DMS153 (cell line): Measurements from ENCODE around the gene ST6GALNAC3.

ENCODE experiments used
- DNase-seq: peaks from one replicate; lab custom pipeline; 2025; lab: John Stamatoyannopoulos, UW

Gene ST6GALNAC3

DNA sequence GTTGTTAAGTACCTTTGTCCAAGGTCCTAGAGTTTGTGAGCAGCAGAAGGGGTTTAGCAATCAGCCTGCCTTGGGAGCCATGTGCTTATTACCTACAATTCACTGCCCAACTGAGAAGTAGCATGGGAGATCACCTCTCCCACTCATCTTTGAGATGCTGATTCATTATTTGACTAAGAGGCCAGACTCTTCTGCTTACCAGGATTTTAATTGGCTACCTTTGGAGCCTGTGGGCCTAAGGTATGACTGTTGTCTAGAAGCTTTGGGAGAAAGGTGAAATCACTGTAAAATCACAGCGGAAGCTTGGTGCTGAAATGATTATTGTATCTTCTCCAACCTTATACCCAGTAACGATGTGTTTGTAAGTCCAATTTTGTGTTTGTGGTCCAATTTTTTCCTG is 213.4 kb downstream of the ST6GALNAC3 start:
- DNase-seq = no peak

- no peak for DNase-seq
These were observed 214.4 kb downstream of the ST6GALNAC3 start for GRCh38 chr1:76288758-76289483.

DNA sequence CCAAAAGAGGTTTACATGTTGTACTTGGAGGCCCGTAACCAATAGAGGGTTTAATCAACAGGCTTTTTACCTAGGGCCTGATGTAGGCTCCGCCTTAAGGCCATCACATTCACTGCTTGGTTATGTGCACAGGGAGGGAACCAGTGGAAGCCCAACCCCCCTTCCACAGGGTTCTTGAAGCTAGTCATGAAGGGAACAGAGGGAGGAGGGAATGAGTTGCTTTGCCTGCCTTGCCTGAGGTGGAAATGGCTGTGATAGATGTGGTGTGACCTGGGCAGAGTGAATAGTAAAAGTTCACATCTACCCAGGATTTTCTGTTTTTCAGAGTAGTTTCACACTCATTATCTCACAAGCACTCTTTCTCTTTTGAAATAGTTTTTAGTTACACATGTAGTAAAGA is 215.1 kb downstream of the ST6GALNAC3 start:
- no peak for DNase-seq

DNA sequence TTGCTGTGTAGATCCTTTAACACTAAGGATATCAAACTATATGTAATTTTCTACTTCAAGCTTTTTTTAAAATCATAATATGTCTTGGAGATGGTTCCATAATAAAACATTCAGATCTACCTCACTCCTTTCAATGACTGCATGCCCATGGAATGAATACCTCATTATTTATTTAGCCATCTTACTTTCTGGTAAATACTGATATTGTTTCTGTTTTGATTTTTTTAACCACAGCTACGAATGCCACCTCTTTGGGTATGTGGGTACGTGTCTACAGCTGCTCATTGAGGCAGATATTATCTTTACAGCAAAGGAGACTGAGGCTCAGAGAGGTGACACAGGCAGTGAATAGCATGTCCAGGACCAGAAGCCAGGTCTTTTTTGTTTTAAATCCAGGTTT is 215.7 kb downstream of the ST6GALNAC3 start:
- no peak for DNase-seq

GRCh38 chr1:76291191-76291590 is 216.6 kb downstream of the ST6GALNAC3 start:
- DNase-seq = no peak

GRCh38 chr1:76291737-76292136 is 217.2 kb downstream of the ST6GALNAC3 start:
- no peak for DNase-seq

DNA sequence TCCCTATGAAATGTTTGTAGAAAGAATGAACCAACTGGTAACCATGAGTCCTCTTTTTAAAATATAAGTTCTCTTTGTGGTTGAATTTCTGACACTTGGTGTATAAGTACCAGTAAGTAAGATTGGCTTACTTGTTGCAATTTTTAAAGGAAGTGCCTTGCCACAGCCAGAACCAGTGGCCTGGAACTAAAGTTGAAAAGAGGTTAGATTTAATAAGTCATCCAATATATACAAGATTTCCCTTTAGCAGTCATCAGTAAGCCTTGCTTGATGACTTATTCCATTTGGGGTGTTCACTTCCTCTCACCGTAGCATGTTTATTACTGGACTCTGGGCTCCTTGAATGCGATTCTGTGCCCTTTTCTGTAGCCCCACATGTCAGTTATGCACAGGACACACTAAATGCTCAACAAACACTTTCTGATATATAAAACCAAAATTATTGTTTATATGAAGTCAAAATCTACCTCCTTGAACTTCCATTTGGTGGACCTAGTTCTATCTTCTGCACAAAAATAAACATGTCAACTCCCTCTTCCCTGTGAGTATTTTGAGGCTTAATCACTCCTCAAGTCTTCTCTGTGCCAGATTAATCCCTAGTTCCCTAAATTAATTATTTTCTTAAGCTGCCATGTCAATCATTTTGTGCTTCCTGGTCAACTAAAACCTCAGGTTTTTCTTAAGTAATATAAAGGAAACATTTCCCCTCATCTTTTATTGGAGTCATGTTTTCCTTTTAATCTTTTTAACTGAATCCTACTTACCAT is 218.1 kb downstream of the ST6GALNAC3 start:
- DNase-seq = no peak

- DNase-seq = no peak
These were observed 219.3 kb downstream of the ST6GALNAC3 start for GRCh38 chr1:76293831-76294230.

- DNase-seq = no peak
These were observed 220.1 kb downstream of the ST6GALNAC3 start for GRCh38 chr1:76294482-76295194.

DNA sequence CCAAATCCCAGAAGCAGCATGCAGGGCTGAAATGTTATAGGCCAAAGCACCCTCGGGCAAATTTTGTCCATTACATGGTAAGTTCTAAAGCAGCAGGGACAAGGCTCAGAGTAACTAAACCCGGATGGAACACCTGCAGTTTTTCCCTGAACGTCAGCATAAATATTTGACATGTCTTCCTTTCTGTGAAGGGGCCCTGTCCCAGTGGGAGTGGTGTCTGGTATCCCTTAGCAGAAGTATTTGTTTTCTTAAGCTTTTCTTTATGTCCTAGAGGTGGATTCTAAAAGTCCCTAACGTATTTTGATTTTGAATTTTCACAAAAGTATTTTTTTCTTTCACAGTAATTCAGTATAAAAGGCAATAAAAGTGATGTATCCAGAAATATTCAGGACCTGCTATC is 223.9 kb downstream of the ST6GALNAC3 start:
- no peak for DNase-seq

DNA sequence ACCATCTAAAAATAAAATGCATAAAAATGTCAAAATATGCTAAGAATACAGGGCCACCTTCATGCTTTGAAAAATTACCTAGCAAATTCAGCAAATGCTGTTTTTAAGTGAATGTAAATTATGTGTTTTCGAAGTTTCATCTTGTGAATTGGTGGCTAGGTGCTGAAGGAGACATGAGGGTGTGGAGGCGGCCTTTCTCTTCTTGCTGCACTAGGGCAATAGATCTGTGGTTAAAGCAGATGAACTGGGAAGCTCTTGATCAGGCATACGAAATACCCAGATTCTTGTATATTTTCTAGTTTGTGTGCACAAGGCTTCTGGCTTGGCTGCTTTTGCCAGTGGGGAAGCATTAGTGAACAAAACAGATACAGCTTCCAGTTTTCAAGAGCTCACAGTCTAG is 224.5 kb downstream of the ST6GALNAC3 start:
- DNase-seq = no peak

DNA sequence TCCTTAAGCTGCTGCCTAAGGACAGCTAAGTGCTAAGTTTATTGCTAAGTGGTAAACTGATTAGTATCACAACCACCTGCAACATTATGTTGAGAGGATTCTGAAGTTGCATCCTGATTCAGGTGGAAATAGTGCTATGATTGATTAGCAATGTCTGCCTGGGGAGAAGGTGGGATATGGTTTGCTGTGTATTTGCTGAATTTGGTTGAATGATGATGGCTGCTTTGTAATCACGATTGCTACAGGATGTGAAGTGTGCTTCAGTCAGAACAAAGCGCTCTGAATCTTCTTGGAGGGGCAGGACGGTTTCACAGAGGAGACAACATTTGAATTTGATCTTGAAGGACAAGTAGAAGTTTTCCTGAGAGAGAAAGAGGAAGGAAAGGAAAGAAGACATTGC is 226.0 kb downstream of the ST6GALNAC3 start:
- DNase-seq = no peak

- no peak for DNase-seq
These were observed 228.3 kb downstream of the ST6GALNAC3 start for GRCh38 chr1:76302711-76303339.

GRCh38 chr1:76303340-76303717 is 228.8 kb downstream of the ST6GALNAC3 start:
- peak; percentile 61 for DNase-seq

- DNase-seq = no peak
These were observed 238.8 kb downstream of the ST6GALNAC3 start for GRCh38 chr1:76313304-76313703.

DNA sequence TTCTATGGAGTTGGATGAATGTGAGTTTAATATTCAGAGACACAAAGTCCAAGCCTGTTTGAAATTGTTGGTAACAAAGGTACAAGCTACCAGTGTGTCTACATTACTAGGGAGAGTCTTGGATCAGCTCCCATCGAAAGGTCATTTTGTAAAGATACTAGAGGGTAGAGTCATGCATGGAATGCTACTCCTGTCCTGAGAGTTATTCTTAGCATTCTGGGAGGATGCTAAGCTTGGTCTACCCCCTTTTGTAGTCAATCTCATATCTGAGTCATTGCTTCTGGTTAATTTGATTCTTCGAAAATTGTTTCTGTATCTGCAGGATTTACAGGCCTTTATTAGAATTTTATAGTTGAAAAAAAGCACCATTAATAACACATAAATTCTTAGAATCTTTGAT is 240.2 kb downstream of the ST6GALNAC3 start:
- DNase-seq = no peak

DNA sequence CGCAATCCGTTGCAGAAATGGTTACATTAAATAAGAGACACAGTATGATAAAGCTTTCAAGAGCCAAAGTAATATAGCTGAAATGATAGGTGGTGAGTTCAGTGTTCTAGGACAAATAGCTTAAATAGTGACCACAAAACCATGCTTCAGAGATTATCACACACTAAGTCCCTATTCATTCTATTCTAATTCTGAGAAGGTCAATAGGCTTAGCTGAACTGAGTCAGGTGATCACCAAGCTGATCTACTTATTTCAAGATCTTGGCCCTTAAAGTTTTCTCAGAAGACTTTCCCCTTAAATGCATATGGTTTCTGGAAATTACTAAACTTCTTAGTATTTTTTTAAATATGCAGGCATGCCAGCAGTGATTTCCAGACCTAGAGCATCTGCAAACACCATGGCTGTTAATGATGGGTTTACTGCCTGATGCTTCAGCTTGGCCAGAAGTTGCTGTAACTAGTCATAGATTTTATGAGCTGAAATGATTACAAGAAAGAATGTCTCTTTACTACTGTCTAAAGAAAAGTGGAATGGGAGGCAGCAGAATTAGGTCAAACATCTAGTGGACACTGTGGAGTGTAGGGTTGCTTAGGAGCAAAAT is 242.9 kb downstream of the ST6GALNAC3 start:
- no peak for DNase-seq

GRCh38 chr1:76330991-76331603 is 256.6 kb downstream of the ST6GALNAC3 start:
- peak; percentile 28 for DNase-seq

GRCh38 chr1:76335882-76336281 is 261.3 kb downstream of the ST6GALNAC3 start:
- DNase-seq = no peak

GRCh38 chr1:76336931-76337371 is 262.4 kb downstream of the ST6GALNAC3 start:
- no peak for DNase-seq

DNA sequence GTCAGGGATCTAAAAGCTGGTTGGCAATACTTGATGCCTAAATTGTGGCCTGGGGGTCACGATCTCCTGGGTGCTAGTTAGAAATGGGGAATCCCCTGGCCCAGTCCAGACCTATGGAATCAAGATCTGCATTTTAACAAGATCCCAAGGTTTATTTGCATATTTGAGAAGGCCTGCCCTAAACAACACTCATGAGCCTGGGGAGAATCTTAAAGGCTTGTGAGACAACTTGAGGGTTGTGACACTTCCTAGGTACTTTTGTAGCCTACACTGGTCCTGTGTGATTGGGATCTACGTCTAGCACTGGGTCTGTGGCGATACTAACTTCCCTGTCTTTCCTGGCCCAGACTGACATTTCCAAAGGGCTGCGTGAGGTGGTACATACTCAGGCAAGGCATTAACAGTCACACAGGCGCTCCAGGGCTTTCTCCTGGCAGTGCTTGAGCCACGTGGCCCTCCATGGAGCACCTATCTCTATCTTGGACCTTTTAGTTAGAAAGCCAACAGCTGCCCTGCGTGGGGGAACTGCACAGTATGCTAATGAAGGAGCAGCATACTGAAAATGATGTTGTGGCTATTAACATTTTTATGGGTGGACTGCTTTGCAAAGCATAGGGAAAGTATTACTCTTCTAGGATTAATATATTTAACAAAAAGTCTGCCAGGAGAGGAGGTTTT is 263.1 kb downstream of the ST6GALNAC3 start:
- DNase-seq = no peak
